ENCODE data around the gene DCDC2.

GRCh38 chr6:24140591-24140990, 217.3 kb downstream of the DCDC2 start:
- TF ChIP-seq CTCF (IDR thresholded peaks at IDR 0.05; ENCODE audit: borderline replicate concordance, extremely low read depth, low read length, poor library complexity, severe bottlenecking) (no peak), EZH2 (IDR thresholded peaks at IDR 0.05; ENCODE audit: borderline replicate concordance, low read depth, low read length, severe bottlenecking) (no peak)
